Effector CD4-positive, alpha-beta T cell (primary cell): ENCODE data around the gene IRGC.

ENCODE experiments used
- DNase-seq: peaks from one replicate; pipeline ENCODE4 v3.0.0-alpha.2; 2020

Gene IRGC

DNA sequence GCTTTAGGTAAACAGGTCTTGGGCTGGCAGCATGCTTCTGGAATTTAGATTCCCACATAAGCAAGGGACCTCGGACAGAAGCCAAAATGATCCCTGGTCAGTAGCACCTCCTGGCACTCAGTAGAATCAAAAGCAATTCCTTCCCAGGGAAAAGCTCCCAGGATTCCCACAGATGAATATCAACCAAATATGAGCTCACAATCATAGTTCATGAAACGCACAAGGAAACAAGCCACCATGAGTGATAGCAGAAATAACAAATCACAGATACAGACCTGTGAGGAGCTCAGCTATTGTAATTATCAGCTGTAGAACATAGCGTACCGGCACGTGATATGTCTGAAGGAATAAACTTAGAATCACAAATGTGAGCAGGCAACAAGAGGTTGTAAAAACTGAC, 24.1 kb upstream of the IRGC start:
- no peak for DNase-seq

GRCh38 chr19:43692385-43692784, 23.5 kb upstream of the IRGC start:
- DNase-seq, result no peak

DNA sequence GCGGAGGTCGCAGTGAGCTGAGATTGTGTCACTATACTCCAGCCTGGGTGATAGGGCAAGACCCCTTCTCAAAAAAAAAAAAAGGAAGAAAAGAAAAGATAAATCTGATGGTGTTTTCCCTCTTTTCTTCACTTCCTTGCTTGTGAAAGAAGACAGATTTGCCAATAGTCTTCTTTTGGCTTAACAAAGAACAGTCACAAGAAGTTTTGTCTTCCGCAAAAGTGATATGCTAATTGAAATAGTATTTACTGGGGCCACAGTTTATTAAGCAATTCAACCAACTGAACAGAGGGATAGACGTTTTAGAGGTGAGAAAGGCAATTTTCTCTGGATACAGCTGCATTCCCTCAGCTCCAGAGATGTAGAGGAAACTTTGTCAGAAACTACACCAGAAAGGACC, 23.0 kb upstream of the IRGC start:
- DNase-seq, result no peak

GRCh38 chr19:43694553-43694952, 21.3 kb upstream of the IRGC start:
- no peak for DNase-seq

- DNase-seq, result no peak
Observed at GRCh38 chr19:43695985-43696704, 19.7 kb upstream of the IRGC start.

- DNase-seq, result no peak
Observed at GRCh38 chr19:43697295-43697694, 18.6 kb upstream of the IRGC start.

GRCh38 chr19:43699506-43700394, 16.1 kb upstream of the IRGC start:
- DNase-seq, result no peak

DNA sequence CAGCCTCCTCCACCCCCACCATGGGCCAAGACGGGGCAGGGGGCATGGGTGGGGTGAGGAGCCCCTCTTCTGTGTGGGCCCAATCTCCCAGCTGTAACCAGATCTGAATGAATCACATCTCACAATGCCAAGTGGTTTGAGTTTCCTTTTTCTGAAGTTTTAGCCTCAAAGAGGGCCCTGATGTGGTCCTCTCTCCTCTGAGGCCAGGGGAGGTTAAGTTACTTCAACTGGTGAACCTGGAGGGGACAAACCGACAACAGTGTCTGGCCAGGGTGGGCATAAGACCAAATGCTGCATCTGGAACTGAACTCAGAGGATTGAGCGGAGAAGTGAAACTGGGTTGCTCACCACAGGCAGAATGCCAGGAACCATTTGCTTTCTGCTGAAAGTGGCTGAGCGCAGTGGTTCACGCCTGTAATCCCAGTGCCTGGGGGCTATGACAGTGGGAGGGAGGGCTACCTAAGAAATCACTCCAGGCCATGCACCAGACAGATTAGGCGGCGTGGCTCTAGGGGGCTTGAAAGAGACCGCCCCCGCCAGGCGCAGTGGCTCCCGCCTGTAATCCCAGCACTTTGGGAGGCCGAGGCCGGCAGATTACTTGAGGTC, 15.4 kb upstream of the IRGC start:
- no peak for DNase-seq

GRCh38 chr19:43704002-43704705, 11.7 kb upstream of the IRGC start:
- no peak for DNase-seq

DNA sequence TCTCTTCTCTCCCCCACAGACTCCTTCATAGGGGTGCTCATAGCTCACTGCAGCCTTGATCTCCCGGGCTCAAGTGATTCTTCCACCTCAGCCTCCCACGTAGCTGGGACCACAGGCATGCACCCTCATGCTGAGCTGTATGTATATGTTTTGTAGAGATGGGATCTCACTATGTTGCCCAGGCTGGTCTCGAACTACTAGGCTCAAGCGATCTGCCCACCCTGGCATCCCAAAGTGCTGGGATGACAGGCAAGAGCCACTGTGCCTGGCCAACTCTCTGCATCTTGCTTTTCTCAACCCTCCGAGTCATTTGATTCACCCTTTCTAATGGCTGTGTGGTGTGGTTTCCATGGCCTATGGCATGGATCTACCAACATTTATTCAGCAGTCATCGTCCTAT, 10.1 kb upstream of the IRGC start:
- DNase-seq, result no peak

DNA sequence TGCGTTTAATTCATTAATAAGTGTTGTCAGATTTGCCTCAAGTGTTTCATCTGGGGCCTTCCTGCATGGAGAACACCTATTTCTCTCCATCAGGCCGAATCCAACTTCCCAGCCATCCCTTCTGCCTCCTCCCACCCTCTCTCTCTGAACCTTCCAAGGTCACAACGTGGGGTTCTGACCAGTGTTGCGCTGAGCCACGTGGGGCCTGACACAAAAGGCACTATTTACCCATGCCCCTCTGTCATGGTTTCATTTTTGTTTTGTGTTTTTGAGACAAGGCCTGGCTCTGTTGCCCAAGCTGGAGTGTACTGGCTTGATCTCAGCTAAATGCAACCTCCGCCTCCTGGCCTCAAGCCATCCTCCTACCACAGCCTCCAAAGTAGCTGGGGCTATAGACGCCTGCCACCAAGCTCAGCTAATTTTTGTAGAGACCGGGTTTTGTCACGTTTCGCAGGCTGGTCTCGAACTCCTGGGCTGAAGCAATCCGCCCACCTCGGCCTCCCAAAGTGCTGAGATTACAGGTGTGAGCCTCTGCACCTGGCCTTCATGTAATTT, 8.6 kb upstream of the IRGC start:
- DNase-seq, result no peak

GRCh38 chr19:43708716-43709115, 7.2 kb upstream of the IRGC start:
- DNase-seq, result no peak

- no peak for DNase-seq
Observed at GRCh38 chr19:43711751-43712355, 4.0 kb upstream of the IRGC start.

DNA sequence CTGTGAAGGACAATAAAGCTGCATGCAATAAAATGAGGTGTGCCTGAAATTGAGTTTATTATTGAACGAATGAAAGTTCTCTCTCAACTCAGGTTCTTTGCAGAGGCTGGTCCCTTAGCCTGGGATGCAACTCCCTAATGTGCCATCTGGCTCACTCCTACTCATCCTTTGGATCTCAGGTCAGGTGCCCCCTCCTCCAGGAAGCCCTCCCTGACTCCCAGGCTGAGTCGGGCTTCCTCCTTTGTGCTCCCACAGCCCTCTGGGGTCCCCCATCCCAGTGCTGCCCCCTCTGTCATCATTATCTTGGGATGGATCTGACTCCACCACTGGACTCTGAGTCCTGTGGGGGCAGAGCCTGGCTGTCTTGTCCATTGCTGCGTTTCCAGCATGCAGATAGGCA, 2.7 kb upstream of the IRGC start:
- no peak for DNase-seq

DNA sequence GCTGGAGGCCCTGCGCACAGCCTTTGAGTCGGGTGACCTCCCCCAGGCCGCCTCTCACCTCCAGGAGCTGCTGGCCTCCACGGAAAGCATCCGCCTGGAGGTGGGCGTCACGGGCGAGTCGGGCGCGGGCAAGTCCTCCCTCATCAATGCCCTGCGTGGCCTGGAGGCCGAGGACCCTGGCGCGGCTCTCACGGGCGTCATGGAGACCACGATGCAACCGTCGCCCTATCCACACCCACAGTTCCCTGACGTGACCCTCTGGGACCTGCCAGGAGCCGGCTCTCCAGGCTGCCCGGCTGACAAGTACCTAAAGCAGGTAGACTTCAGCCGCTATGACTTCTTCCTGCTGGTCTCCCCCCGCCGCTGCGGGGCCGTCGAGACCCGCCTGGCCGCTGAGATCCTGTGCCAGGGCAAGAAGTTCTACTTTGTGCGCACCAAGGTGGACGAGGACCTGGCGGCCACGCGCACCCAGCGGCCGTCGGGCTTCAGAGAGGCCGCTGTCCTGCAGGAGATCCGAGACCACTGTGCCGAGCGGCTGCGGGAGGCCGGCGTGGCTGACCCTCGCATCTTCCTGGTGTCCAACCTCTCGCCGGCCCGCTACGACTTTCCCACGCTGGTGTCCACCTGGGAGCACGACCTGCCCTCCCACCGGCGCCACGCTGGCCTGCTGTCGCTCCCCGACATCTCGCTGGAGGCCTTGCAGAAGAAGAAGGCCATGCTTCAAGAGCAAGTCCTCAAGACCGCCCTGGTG, 2.9 kb downstream of the IRGC start:
- no peak for DNase-seq

DNA sequence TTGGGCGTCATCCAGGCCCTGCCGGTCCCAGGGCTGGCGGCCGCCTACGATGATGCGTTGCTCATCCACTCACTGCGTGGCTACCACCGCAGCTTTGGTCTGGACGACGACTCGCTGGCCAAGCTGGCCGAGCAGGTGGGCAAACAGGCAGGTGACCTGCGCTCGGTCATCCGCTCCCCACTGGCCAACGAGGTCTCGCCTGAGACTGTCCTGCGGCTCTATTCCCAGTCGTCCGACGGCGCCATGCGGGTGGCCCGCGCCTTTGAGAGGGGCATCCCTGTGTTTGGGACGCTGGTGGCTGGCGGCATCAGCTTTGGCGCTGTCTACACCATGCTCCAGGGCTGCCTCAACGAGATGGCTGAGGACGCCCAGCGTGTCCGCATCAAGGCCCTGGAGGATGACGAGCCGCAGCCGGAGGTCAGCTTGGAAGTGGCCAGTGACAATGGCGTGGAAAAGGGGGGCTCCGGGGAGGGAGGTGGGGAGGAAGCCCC, 3.5 kb downstream of the IRGC start:
- DNase-seq, result no peak

DNA sequence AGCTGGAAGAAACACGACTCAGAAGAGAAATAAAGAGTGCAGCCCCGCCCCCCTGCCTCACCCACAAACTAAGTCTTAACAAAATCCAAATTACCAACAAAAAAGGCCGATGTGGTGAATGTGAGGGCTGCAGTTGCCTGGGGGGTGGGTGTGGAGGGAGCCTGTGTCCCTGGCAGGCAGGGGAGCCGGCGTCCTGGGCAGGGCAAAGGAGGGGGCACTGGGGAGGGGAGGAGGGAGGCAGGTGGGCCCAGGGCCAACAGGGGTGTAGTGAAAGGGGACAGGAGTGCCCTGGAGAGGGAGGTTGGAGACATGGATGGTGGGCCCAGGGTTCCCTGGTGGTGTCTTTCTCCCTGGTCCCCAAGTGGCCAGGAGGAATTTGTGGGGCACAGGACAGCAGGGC, 4.0 kb downstream of the IRGC start:
- no peak for DNase-seq

DNA sequence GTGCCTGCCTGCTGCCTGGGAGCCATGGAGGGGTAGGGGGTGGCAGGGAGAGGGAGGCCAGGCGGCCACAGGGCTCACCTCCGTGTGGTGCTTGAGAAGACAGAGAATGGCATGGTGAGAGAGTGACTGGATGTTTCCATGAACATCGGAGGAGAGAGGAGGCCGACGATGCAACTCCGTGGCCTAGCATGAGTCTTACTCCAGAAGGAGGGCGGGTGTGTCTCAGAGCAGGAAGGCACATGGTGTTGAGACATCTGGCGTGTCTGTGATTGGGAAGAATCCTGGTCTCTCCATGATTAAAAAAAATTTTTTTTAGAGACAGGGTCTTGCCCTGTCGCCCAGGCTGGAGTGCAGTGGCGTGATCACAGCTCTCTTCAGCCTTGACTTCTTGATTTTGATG, 5.1 kb downstream of the IRGC start:
- no peak for DNase-seq

- DNase-seq, result no peak
Observed at GRCh38 chr19:43721469-43722048, 5.7 kb downstream of the IRGC start.

DNA sequence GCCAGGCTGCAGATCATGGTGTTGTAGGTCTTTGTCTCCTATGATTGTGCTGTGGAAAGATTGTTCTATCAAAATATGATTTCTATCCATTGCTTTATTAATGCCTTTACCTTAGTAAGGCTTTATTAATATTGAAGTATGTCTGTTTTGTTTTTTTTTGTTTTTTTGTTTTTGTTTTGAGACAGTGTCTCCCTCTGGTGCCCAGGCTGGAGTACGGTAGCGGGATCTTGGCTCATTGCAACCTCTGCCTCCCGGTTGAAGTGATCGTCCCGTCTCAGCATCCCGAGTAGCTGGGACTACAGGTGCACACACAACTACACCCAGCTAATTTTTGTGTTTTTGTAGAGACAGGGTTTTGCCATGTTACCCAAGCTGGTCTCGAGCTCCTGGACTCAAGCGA, 7.7 kb downstream of the IRGC start:
- DNase-seq, result no peak

- no peak for DNase-seq
Observed at GRCh38 chr19:43724896-43725295, 9.0 kb downstream of the IRGC start.
